Suprapubic skin (tissue), 4 donors: ENCODE measurements around the gene SPTSSB. TPM values are rescaled to one million over a fixed set of nuclear protein-coding genes. Genes with fewer than 3 reads are reported as not detected.

ENCODE experiments used
- DNase-seq, 2 donors: peaks; one replicate each; pipeline ENCODE4 v3.0.0-alpha.2; 2019; ENCODE audit warnings: low spot score in 2 of 2
- H3K27ac ChIP-seq: fragments of 200-600 bp; sonication (generic); one replicate; pipeline ENCODE4 v1.5.1; 2019
- H3K27me3 ChIP-seq: fragments of 200-600 bp; sonication (generic); one replicate; pipeline ENCODE4 v1.5.1; 2019
- H3K36me3 ChIP-seq: fragments of 200-600 bp; sonication (generic); one replicate; pipeline ENCODE4 v1.5.1; 2019
- H3K4me1 ChIP-seq: fragments of 200-600 bp; sonication (generic); one replicate; pipeline ENCODE4 v1.5.1; 2019
- H3K4me3 ChIP-seq: fragments of 200-600 bp; sonication (generic); one replicate; pipeline ENCODE4 v1.5.1; 2019; ENCODE audit warnings: mild to moderate bottlenecking
- H3K9me3 ChIP-seq: fragments of 200-600 bp; sonication (generic); one replicate; pipeline ENCODE4 v1.5.1; 2019
- CTCF ChIP-seq, 2 donors: fragments of 200-600 bp in 1 of 2; fragments of 450-650 bp in 1 of 2; sonication (generic) in 1 of 2; IDR thresholded peaks; one replicate each; pipeline ENCODE4 v1.5.1; 2016 to 2019; ENCODE audit warnings: antibody characterized with exemption in 2 of 2, mild to moderate bottlenecking in 1 of 2, moderate library complexity in 1 of 2
- EP300 ChIP-seq: sonication (generic); formaldehyde crosslinking; IDR thresholded peaks from one replicate; pipeline ENCODE4 v1.6.1; 2017; ENCODE audit warnings: antibody characterized with exemption
- POLR2A ChIP-seq, 2 donors: fragments of 450-650 bp; IDR thresholded peaks; one replicate each; pipeline ENCODE4 v1.6.1; 2017; ENCODE audit warnings: antibody characterized with exemption in 2 of 2, mild to moderate bottlenecking in 2 of 2, moderate library complexity in 2 of 2
- POLR2AphosphoS5 ChIP-seq, 3 donors: sonication (generic); formaldehyde crosslinking; IDR thresholded peaks; one replicate each; pipeline ENCODE4 v1.6.1; 2017; ENCODE audit warnings: antibody characterized with exemption in 3 of 3
- WGBS: methylation state at CpG from one replicate; pipeline ENCODE4 v1.1.5; 2018; 5-methylcytosine and 5-hydroxymethylcytosine counted together
- total RNA-seq, 4 donors: library from RNA; depleted of rRNA; stranded (reverse); fragments of >200 nt; gene quantifications; one replicate each; pipeline ENCODE4 v1.1.0, GENCODE V29; 2016

The SPTSSB gene
- total RNA-seq, 4 donors from 2014 or later, result 46.1 to 140 (median 56.0) TPM

- H3K4me3 ChIP-seq, result no peak overlapping the region
- peaks cover 28% of the 10 kb centered on the region for H3K4me1 ChIP-seq
- WGBS, result 87% methylated on average over 2 of the region's 2 CpGs
- H3K9me3 ChIP-seq, result no peaks in the 10 kb centered on the region
- H3K27ac ChIP-seq, result peak overlapping the region; percentile 85
- no peaks in the 10 kb centered on the region for H3K36me3 ChIP-seq
- H3K27me3 ChIP-seq, result no peaks in the 10 kb centered on the region
- TF ChIP-seq EP300 (no peak), POLR2A (IDR thresholded peaks at IDR 0.05) (no peak), POLR2AphosphoS5 (IDR thresholded peaks at IDR 0.05) (no peak), CTCF (IDR thresholded peaks at IDR 0.05) (no peak)
- DNase-seq, result no peak
These were observed 54.2 kb downstream of the SPTSSB start for GRCh38 chr3:161317077-161317476.

- WGBS, result 49% methylated on average over 3 of the region's 3 CpGs
- Histone ChIP-seq H3K4me1 (peaks cover 28% of the 10 kb centered on the region), H3K27ac (peak overlapping the region; percentile 85)
These were observed 55.2 kb downstream of the SPTSSB start for GRCh38 chr3:161316006-161316689.

DNA sequence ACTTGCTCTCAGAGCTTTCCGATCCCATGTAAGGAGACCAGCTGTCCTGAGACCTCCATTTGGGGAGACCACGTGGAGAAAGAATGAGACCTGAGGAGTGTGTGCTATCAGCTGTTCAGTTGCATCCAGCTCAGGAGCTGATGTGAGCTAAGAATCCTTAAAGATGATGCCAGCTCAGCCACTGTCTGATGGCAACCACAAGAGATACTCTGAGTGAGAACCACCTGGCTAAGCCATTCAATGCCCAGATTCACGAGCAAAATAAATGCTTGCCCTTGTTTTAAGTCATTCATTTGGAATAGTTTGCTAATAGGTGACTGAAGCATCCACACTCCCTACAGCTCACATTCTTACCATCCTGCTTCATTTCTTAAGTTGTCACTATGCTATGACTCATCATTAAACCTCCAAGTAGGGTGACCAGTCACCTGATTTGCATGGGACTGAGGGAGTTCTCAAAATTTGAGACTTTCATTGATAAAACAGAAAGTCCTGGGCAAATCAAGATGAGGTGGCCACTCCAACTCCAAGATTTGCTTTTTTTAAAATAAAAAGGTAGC, 56.4 kb downstream of the SPTSSB start:
- TF ChIP-seq EP300, result no peak
- no peak for TF ChIP-seq POLR2AphosphoS5 (IDR thresholded peaks at IDR 0.05)
- no peak for TF ChIP-seq POLR2A (IDR thresholded peaks at IDR 0.05)
- TF ChIP-seq CTCF (IDR thresholded peaks at IDR 0.05), result no peak
- H3K4me1 ChIP-seq, result peaks cover 28% of the 10 kb centered on the region
- no peaks in the 10 kb centered on the region for H3K36me3 ChIP-seq
- WGBS, result 69% methylated on average over 3 of the region's 3 CpGs
- H3K9me3 ChIP-seq, result no peaks in the 10 kb centered on the region
- no peak for DNase-seq
- H3K27me3 ChIP-seq, result no peaks in the 10 kb centered on the region
- no peak overlapping the region for H3K4me3 ChIP-seq
- H3K27ac ChIP-seq, result peak overlapping the region; percentile 85

More at GRCh38 chr3:161316006-161316689, 55.2 kb downstream of the SPTSSB start:
- Histone ChIP-seq H3K4me3 (no peak overlapping the region), H3K27me3 (no peaks in the 10 kb centered on the region), H3K9me3 (no peaks in the 10 kb centered on the region), H3K36me3 (no peaks in the 10 kb centered on the region)
- TF ChIP-seq POLR2AphosphoS5 (IDR thresholded peaks at IDR 0.05) (peak in 2 of 3 donors; percentile 20 to 52), EP300 (no peak), POLR2A (IDR thresholded peaks at IDR 0.05) (no peak), CTCF (IDR thresholded peaks at IDR 0.05) (no peak)
- DNase-seq, result peak in 1 of 2 donors; percentile 66

DNA sequence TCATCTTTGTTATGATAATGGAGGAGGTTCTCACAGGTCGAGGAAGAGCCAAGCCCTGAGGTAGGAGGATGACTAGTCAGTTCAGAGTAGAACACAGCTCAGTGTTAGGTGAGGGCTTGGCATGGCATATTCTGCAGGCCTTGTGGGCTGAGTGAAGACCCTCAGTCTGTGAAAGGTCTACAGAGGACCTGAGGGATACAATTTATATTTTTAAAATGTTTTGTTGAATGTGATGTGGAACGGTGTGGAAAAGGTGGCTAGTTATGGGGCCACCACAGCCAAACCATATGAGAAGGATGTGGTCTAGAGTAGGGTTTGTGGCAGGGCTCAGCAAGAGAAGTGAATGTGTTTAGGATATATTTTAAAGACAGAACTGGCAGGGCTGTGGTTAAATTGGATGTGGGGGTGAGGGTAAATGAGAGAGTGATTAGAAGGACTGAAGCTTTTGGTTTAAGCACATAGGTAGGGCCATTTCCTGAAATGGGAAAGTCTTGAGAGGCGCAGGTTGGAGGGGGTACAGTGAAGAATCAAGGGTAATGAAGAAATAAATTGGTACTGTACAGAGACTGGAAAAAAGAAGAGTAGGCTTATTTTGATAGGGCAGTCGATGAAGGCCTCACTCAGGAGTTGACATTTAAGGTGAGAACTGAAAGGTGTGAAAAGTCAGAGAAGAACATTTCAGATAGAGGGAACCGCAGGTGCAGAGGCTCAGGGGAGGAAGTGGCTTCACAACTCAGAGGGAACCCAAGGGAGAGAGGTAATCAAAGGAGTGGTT, 60.5 kb downstream of the SPTSSB start:
- no peak for DNase-seq
- Histone ChIP-seq H3K36me3 (no peaks in the 10 kb centered on the region), H3K27ac (no peak overlapping the region), H3K4me3 (no peak overlapping the region), H3K9me3 (no peaks in the 10 kb centered on the region), H3K4me1 (peaks cover 13% of the 10 kb centered on the region), H3K27me3 (no peaks in the 10 kb centered on the region)
- 75% methylated on average over 5 of the region's 5 CpGs for WGBS
- TF ChIP-seq EP300, result no peak
- TF ChIP-seq CTCF (IDR thresholded peaks at IDR 0.05), result no peak
- TF ChIP-seq POLR2AphosphoS5 (IDR thresholded peaks at IDR 0.05), result no peak
- no peak for TF ChIP-seq POLR2A (IDR thresholded peaks at IDR 0.05)
